WTC11 (cell line): ENCODE results near the gene MYBPH.

Source experiments
- NR3C1 ChIP-seq: sonication (generic); formaldehyde crosslinking; conservative IDR thresholded peaks from 2 replicates; pipeline ENCODE4 v1.8.1; 2023; ENCODE audit warnings: low read depth, mild to moderate bottlenecking, missing genetic modification reagents
- ZNF263 ChIP-seq: sonication (generic); formaldehyde crosslinking; IDR thresholded peaks from 2 replicates; pipeline ENCODE4 v1.8.1; 2022; ENCODE audit warnings: low read depth, mild to moderate bottlenecking, moderate library complexity, missing genetic modification reagents
- TF ChIP-seq, protein P1 (sequence below): fragments of 200-600 bp; IDR thresholded peaks from 2 replicates; pipeline ENCODE4 v1.8.0; 2022; ENCODE audit warnings: antibody characterized with exemption
- TF ChIP-seq, protein P2 (sequence below): sonication (generic); formaldehyde crosslinking; IDR thresholded peaks from 2 replicates; pipeline ENCODE4 v1.8.1; 2022; ENCODE audit warnings: missing genetic modification reagents, borderline replicate concordance

- TF ChIP-seq NR3C1 (CRISPR knock-in tag) (no peak), ZNF263 (CRISPR knock-in tag) (no peak)
- TF ChIP-seq, protein P1, sequence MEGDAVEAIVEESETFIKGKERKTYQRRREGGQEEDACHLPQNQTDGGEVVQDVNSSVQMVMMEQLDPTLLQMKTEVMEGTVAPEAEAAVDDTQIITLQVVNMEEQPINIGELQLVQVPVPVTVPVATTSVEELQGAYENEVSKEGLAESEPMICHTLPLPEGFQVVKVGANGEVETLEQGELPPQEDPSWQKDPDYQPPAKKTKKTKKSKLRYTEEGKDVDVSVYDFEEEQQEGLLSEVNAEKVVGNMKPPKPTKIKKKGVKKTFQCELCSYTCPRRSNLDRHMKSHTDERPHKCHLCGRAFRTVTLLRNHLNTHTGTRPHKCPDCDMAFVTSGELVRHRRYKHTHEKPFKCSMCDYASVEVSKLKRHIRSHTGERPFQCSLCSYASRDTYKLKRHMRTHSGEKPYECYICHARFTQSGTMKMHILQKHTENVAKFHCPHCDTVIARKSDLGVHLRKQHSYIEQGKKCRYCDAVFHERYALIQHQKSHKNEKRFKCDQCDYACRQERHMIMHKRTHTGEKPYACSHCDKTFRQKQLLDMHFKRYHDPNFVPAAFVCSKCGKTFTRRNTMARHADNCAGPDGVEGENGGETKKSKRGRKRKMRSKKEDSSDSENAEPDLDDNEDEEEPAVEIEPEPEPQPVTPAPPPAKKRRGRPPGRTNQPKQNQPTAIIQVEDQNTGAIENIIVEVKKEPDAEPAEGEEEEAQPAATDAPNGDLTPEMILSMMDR: no peak
- TF ChIP-seq, protein P2, sequence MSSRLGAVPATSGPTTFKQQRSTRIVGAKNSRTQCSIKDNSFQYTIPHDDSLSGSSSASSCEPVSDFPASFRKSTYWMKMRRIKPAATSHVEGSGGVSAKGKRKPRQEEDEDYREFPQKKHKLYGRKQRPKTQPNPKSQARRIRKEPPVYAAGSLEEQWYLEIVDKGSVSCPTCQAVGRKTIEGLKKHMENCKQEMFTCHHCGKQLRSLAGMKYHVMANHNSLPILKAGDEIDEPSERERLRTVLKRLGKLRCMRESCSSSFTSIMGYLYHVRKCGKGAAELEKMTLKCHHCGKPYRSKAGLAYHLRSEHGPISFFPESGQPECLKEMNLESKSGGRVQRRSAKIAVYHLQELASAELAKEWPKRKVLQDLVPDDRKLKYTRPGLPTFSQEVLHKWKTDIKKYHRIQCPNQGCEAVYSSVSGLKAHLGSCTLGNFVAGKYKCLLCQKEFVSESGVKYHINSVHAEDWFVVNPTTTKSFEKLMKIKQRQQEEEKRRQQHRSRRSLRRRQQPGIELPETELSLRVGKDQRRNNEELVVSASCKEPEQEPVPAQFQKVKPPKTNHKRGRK (CRISPR knock-in tag): no peak
Measured at GRCh38 chr1:203153989-203154821, 21.4 kb downstream of the MYBPH start.
